Activated CD4-positive, CD25-positive, alpha-beta regulatory T cell treated with anti-CD3 and anti-CD28 coated beads, Interleukin-2, amount 50 U/mL, for 72 hours (primary cell): ENCODE measurements around the gene SMIM35.

Source experiments
- DNase-seq: peaks from one replicate; pipeline ENCODE4 v3.0.0; 2021

Gene SMIM35

GRCh38 chr11:118108513-118108912 lies 21.8 kb upstream of the SMIM35 start:
- DNase-seq, result no peak

- no peak for DNase-seq
These were observed 20.1 kb upstream of the SMIM35 start for GRCh38 chr11:118106789-118107335.

- DNase-seq, result no peak
These were observed 19.0 kb upstream of the SMIM35 start for GRCh38 chr11:118105657-118106305.

GRCh38 chr11:118104491-118104890 lies 17.7 kb upstream of the SMIM35 start:
- DNase-seq, result no peak

GRCh38 chr11:118102721-118103261 lies 16.0 kb upstream of the SMIM35 start:
- no peak for DNase-seq

- no peak for DNase-seq
These were observed 14.0 kb upstream of the SMIM35 start for GRCh38 chr11:118100691-118101232.

GRCh38 chr11:118099838-118100556 lies 13.2 kb upstream of the SMIM35 start:
- DNase-seq, result no peak

GRCh38 chr11:118098996-118099837 lies 12.5 kb upstream of the SMIM35 start:
- DNase-seq, result no peak

GRCh38 chr11:118095967-118096367 lies 9.2 kb upstream of the SMIM35 start:
- DNase-seq, result no peak

GRCh38 chr11:118095493-118095892 lies 8.7 kb upstream of the SMIM35 start:
- no peak for DNase-seq

GRCh38 chr11:118092907-118093571 lies 6.3 kb upstream of the SMIM35 start:
- DNase-seq, result no peak

- DNase-seq, result no peak
These were observed 4.9 kb upstream of the SMIM35 start for GRCh38 chr11:118091690-118092089.

- DNase-seq, result no peak
These were observed 3.9 kb upstream of the SMIM35 start for GRCh38 chr11:118090545-118091162.

- DNase-seq, result no peak
These were observed 1.8 kb upstream of the SMIM35 start for GRCh38 chr11:118088531-118088930.

GRCh38 chr11:118087931-118088330 lies 1.2 kb upstream of the SMIM35 start:
- DNase-seq, result no peak

- no peak for DNase-seq
These were observed 2.1 kb downstream of the SMIM35 start for GRCh38 chr11:118084656-118085055.

- DNase-seq, result no peak
These were observed 2.5 kb downstream of the SMIM35 start for GRCh38 chr11:118084247-118084646.

GRCh38 chr11:118082880-118083552 lies 3.7 kb downstream of the SMIM35 start:
- DNase-seq, result no peak

- no peak for DNase-seq
These were observed 5.4 kb downstream of the SMIM35 start for GRCh38 chr11:118081241-118081958.

GRCh38 chr11:118080296-118080695 lies 6.5 kb downstream of the SMIM35 start:
- no peak for DNase-seq

GRCh38 chr11:118079491-118079890 lies 7.3 kb downstream of the SMIM35 start:
- no peak for DNase-seq
